Neutrophil (primary cell): ENCODE measurements around the gene MEPCE.

Experiments
- H3K27ac ChIP-seq: fragments of 200-600 bp; sonication (generic); 2 replicates; pipeline ENCODE4 v1.5.1; 2016; ENCODE audit warnings: mild to moderate bottlenecking, moderate library complexity
- H3K27me3 ChIP-seq: fragments of 200-600 bp; sonication (generic); 2 replicates; pipeline ENCODE4 v1.6.0; 2016; ENCODE audit warnings: mild to moderate bottlenecking
- H3K36me3 ChIP-seq: fragments of 200-600 bp; sonication (generic); 2 replicates; pipeline ENCODE4 v1.5.1; 2017
- H3K4me1 ChIP-seq, 2 experiments: fragments of 200-600 bp in 1 of 2; sonication (generic) in 1 of 2; 1 replicate in 1 of 2; 2 replicates in 1 of 2; pipeline versions ENCODE4 v1.5.1 to v1.6.1; 2013 to 2016; ENCODE audit warnings: low read depth in 1 of 2, low read length in 1 of 2, mild to moderate bottlenecking in 1 of 2, moderate library complexity in 1 of 2; ENCODE audit not compliant: control insufficient read depth in 1 of 2, insufficient read depth in 1 of 2
- H3K4me3 ChIP-seq, 2 experiments: fragments of 200-600 bp in 1 of 2; sonication (generic) in 1 of 2; 1 replicate in 1 of 2; 2 replicates in 1 of 2; pipeline ENCODE4 v1.5.1; 2013 to 2016; ENCODE audit warnings: low read depth in 1 of 2, low read length in 1 of 2, mild to moderate bottlenecking in 1 of 2, moderate library complexity in 1 of 2
- H3K9me3 ChIP-seq: fragments of 200-600 bp; sonication (generic); 2 replicates; pipeline ENCODE4 v1.5.1; 2016
- TF ChIP-seq, protein P1 (sequence below): fragments of 200-600 bp; sonication (generic); IDR thresholded peaks from 2 replicates; pipeline ENCODE4 v1.5.1; 2016; ENCODE audit warnings: antibody characterized with exemption

The MEPCE gene

DNA sequence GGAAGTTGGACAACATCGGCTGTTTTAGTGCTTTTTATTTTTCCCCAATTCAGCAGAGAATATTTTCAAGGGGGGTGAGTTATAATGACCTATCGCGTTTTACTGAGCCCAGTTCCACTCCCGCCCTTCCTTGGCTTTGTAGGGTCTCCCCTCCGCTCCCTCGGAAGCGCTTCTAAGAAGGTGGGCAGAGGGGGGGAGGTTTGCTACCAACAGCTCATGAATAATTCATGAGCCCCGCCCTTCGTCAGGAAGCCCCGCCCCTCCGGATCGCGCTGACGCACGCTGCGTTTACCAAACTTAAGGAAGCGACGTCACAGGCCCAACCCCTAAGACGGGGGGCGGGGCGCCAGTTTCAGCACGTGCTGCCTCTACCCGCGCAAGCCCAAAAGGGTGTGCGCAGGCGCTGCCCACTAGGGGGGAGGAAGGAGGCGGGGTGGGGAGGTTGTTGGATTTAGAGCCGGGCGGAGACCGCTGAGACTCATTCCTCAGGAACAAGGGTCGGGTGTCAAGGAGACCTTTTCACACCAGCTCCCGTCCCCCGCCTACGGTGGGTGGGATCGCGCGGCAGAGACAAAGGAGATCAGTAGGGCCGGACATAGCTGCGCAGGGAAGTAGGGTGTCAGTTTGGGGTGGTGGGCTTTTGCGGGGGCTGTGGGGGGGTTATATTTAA, 529 bp upstream of the MEPCE start:
- Histone ChIP-seq H3K27me3 (no peaks in the 10 kb centered on the region), H3K4me3 (peak overlapping the region; percentile 95 to 98), H3K36me3 (peaks cover 16% of the 10 kb centered on the region), H3K9me3 (no peaks in the 10 kb centered on the region), H3K4me1 (peaks cover 21 to 28% of the 10 kb centered on the region in 2 experiments), H3K27ac (peak overlapping the region; percentile 98)
- TF ChIP-seq, protein P1, sequence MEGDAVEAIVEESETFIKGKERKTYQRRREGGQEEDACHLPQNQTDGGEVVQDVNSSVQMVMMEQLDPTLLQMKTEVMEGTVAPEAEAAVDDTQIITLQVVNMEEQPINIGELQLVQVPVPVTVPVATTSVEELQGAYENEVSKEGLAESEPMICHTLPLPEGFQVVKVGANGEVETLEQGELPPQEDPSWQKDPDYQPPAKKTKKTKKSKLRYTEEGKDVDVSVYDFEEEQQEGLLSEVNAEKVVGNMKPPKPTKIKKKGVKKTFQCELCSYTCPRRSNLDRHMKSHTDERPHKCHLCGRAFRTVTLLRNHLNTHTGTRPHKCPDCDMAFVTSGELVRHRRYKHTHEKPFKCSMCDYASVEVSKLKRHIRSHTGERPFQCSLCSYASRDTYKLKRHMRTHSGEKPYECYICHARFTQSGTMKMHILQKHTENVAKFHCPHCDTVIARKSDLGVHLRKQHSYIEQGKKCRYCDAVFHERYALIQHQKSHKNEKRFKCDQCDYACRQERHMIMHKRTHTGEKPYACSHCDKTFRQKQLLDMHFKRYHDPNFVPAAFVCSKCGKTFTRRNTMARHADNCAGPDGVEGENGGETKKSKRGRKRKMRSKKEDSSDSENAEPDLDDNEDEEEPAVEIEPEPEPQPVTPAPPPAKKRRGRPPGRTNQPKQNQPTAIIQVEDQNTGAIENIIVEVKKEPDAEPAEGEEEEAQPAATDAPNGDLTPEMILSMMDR: peak; percentile 74

DNA sequence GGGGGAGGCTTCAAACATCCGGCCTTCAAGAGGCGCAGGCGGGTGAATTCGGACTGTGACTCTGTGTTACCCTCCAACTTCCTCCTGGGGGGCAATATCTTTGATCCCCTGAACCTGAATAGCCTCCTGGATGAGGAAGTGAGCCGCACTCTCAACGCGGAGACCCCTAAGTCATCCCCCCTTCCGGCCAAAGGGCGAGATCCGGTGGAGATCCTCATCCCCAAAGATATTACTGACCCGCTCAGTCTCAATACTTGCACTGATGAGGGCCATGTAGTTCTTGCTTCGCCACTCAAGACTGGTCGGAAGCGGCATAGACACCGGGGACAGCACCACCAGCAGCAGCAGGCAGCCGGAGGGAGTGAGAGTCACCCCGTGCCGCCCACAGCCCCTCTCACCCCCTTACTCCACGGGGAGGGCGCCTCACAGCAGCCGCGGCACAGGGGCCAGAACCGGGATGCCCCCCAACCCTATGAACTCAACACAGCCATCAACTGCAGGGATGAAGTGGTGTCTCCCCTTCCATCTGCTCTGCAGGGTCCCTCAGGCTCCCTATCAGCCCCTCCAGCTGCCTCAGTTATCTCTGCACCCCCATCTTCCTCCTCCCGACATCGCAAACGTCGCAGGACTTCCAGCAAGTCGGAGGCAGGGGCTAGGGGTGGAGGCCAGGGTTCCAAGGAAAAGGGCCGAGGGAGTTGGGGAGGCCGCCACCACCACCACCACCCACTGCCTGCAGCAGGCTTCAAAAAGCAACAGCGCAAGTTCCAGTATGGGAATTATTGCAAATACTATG, 1.1 kb downstream of the MEPCE start:
- Histone ChIP-seq H3K4me3 (peak overlapping the region; percentile 95 to 98), H3K9me3 (no peaks in the 10 kb centered on the region), H3K27ac (peak overlapping the region; percentile 98), H3K36me3 (peaks cover 26% of the 10 kb centered on the region), H3K4me1 (peaks cover 35 to 43% of the 10 kb centered on the region in 2 experiments), H3K27me3 (no peaks in the 10 kb centered on the region)
- TF ChIP-seq, protein P1: no peak

DNA sequence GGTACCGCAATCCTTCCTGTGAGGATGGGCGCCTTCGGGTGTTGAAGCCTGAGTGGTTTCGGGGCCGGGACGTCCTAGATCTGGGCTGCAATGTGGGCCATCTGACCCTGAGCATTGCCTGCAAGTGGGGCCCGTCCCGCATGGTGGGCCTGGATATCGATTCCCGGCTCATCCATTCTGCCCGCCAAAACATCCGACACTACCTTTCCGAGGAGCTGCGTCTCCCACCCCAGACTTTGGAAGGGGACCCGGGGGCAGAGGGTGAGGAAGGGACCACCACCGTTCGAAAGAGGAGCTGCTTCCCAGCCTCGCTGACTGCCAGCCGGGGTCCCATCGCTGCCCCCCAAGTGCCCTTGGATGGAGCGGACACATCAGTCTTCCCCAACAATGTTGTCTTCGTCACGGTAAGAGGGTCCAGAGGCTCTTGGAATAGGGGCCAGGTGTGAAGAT, 1.7 kb downstream of the MEPCE start:
- Histone ChIP-seq H3K27ac (peak overlapping the region; percentile 98), H3K9me3 (no peaks in the 10 kb centered on the region), H3K4me3 (peak overlapping the region; percentile 95 to 98), H3K4me1 (peaks cover 35 to 45% of the 10 kb centered on the region in 2 experiments), H3K27me3 (no peaks in the 10 kb centered on the region), H3K36me3 (peaks cover 26% of the 10 kb centered on the region)
- TF ChIP-seq, protein P1: no peak

DNA sequence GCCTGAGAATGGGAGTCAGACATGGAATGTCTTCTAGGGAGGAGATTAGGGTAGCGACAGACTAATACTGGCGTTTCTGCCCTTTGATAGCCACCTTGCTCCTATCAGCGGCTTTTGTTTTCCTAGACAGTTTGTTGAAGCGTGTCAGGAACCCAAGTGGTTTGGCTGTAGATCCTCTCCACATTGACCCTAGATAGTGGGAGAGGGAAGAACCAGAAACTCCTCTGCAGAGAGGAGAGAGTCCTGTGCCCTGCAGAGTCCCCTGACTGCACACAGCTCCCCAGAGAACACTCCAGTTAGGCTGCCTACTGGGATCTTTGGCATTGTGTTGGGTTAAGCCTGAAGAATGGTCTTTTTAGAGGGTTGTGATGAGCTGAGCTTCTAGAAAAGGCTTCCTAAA, 2.4 kb downstream of the MEPCE start:
- TF ChIP-seq, protein P1: no peak
- peak overlapping the region; percentile 98 for H3K27ac ChIP-seq

DNA sequence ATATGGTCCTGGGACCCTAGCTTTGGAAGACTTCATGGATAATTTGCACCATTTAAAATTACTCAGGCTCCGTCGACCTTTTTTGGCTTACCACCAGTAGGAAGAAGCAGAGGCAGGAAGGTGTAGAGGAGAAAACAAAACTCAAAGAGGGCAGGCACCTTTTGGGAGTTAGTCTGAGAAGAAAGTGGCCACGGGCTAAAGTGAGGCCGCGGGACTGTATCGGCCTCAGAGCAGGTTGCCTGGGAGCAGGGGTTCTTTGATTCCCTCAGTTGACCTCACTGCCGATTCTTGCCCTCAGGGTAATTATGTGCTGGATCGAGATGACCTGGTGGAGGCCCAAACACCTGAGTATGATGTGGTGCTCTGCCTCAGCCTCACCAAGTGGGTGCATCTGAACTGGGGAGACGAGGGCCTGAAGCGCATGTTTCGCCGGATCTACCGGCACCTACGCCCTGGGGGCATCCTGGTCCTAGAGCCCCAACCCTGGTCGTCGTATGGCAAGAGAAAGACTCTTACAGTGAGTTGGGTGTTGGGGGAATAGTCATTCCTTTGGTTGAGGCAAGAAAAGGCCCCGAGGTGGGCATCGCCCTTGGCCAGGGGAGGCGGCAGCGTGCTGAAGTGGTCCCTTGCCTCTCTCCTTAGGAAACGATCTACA, 3.1 kb downstream of the MEPCE start:
- TF ChIP-seq, protein P1: no peak
- peak overlapping the region; percentile 98 for H3K27ac ChIP-seq
- H3K9me3 ChIP-seq: no peaks in the 10 kb centered on the region
- no peaks in the 10 kb centered on the region for H3K27me3 ChIP-seq
- H3K4me1 ChIP-seq: peaks cover 40 to 51% of the 10 kb centered on the region in 2 experiments
- no peak overlapping the region for H3K4me3 ChIP-seq
- peaks cover 26% of the 10 kb centered on the region for H3K36me3 ChIP-seq

More for the DNA sequence above, 2.4 kb downstream of the MEPCE start:
- H3K4me3 ChIP-seq: no peak overlapping the region
- peaks cover 40 to 50% of the 10 kb centered on the region in 2 experiments for H3K4me1 ChIP-seq
- peaks cover 26% of the 10 kb centered on the region for H3K36me3 ChIP-seq
- H3K27me3 ChIP-seq: no peaks in the 10 kb centered on the region
- H3K9me3 ChIP-seq: no peaks in the 10 kb centered on the region
